ENCODE data around the gene TBC1D2. TPM values are rescaled to one million over a fixed set of nuclear protein-coding genes. Genes with fewer than 3 reads are reported as not detected.

TBC1D2 gene
- total and polyA plus RNA-seq, 2 donors (not counting 3 experiments of a cell fraction or from before 2014, with no cell fraction given): 3.4 to 4.5 TPM

GRCh38 chr9:98214811-98215210 is 40.6 kb downstream of the TBC1D2 start:
- dilution Hi-C loops (cut with MboI; ENCODE audit: extremely low pct_ligation_motif_present, low sequenced_read_pairs): no loop called here
- no peaks in the 10 kb centered on the region for H4K20me1 ChIP-seq (replicated peaks; ENCODE audit: control insufficient read depth, extremely low read depth, insufficient read depth, low read length)
- no peaks in the 10 kb centered on the region for H3K36me3 ChIP-seq (ENCODE audit: control insufficient read depth in 2 of 2, extremely low read depth in 1 of 2, insufficient read depth in 2 of 2, low read length in 2 of 2)
- H3K9ac ChIP-seq (replicated peaks; ENCODE audit: extremely low read depth, insufficient read depth, low read length): no peak overlapping the region
- no TSS peak for BruUV-seq (replicated peaks)
- H3K27ac ChIP-seq (ENCODE audit: insufficient read depth, low read depth, low read length): no peak overlapping the region
- no peaks in the 10 kb centered on the region for H3K79me2 ChIP-seq (ENCODE audit: control insufficient read depth, insufficient read depth, low read length)
- H3K9me1 ChIP-seq (replicated peaks; ENCODE audit: control insufficient read depth, extremely low read depth, insufficient read depth, low read length): no peaks in the 10 kb centered on the region
- H3K9me3 ChIP-seq (replicated peaks; ENCODE audit: control insufficient read depth, insufficient read depth, low read length): no peaks in the 10 kb centered on the region
- FAIRE-seq: no peak
- ChIA-PET CTCF (interaction anchor here (0.9 kb wide), 1 partner anchor 140 kb away, joined by 3 read pairs; no protein-coding TSS in a partner anchor), POLR2A (no interaction called here)
- TF ChIP-seq JUN (IDR thresholded peaks at IDR 0.05; ENCODE audit: borderline replicate concordance, insufficient read depth, insufficient read length, low read depth) (no peak), POLR2A (IDR thresholded peaks at IDR 0.05; ENCODE audit: low read depth, low read length) (no peak), POLR2AphosphoS5 (IDR thresholded peaks at IDR 0.05; ENCODE audit: insufficient read depth, low read depth, low read length) (no peak), FOS (IDR thresholded peaks at IDR 0.05; ENCODE audit: borderline replicate concordance, insufficient read depth, low read length) (no peak), GATA2 (IDR thresholded peaks at IDR 0.05; ENCODE audit: insufficient read depth, insufficient read length, low read depth, low read length) (no peak), EZH2 (IDR thresholded peaks at IDR 0.05; ENCODE audit: borderline replicate concordance, low read depth, low read length, severe bottlenecking) (no peak), MAX (IDR thresholded peaks at IDR 0.05; ENCODE audit: insufficient read depth, insufficient read length) (no peak), MYC (IDR thresholded peaks at IDR 0.05; ENCODE audit: low read depth, low read length) (no peak)
- TF ChIP-seq, protein P1, sequence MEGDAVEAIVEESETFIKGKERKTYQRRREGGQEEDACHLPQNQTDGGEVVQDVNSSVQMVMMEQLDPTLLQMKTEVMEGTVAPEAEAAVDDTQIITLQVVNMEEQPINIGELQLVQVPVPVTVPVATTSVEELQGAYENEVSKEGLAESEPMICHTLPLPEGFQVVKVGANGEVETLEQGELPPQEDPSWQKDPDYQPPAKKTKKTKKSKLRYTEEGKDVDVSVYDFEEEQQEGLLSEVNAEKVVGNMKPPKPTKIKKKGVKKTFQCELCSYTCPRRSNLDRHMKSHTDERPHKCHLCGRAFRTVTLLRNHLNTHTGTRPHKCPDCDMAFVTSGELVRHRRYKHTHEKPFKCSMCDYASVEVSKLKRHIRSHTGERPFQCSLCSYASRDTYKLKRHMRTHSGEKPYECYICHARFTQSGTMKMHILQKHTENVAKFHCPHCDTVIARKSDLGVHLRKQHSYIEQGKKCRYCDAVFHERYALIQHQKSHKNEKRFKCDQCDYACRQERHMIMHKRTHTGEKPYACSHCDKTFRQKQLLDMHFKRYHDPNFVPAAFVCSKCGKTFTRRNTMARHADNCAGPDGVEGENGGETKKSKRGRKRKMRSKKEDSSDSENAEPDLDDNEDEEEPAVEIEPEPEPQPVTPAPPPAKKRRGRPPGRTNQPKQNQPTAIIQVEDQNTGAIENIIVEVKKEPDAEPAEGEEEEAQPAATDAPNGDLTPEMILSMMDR (IDR thresholded peaks at IDR 0.05; ENCODE audit: extremely low read depth in 1 of 2, insufficient read depth in 1 of 2, low read depth in 1 of 2, low read length in 2 of 2): no peak
- H2AFZ ChIP-seq (ENCODE audit: low read depth, low read length): no peak overlapping the region
- H3K27me3 ChIP-seq (ENCODE audit: control insufficient read depth in 2 of 2, insufficient read depth in 2 of 2, low read length in 2 of 2): no peaks in the 10 kb centered on the region
- no peak overlapping the region for H3K4me3 ChIP-seq (replicated peaks in 1 of 3; ENCODE audit: insufficient read depth in 1 of 3, low read depth in 1 of 3, low read length in 3 of 3)
- no peaks in the 10 kb centered on the region for H3K4me1 ChIP-seq (ENCODE audit: control insufficient read depth, extremely low read depth, insufficient read depth, low read length)
- no peak for DNase-seq (ENCODE audit: low read depth, low spot score)
- H3K4me2 ChIP-seq (ENCODE audit: insufficient read depth, low read length): no peak overlapping the region
- intact Hi-C loops (cut with micrococcal nuclease): no loop called here

Data from endothelial cell of umbilical vein (primary cell).